Neutrophil (primary cell): Measurements from ENCODE around the gene UGT2B28.
"Not testable (repeated sequence)": the region's sequence is repeated elsewhere in the genome, so short reads cannot be mapped to it uniquely, and the experiment has no call there.

Source experiments
- H3K27ac ChIP-seq: fragments of 200-600 bp; sonication (generic); 2 replicates; pipeline ENCODE4 v1.5.1; 2016; ENCODE audit warnings: mild to moderate bottlenecking, moderate library complexity
- H3K27me3 ChIP-seq: fragments of 200-600 bp; sonication (generic); 2 replicates; pipeline ENCODE4 v1.6.0; 2016; ENCODE audit warnings: mild to moderate bottlenecking
- H3K36me3 ChIP-seq: fragments of 200-600 bp; sonication (generic); 2 replicates; pipeline ENCODE4 v1.5.1; 2017
- H3K4me1 ChIP-seq, 2 experiments: fragments of 200-600 bp in 1 of 2; sonication (generic) in 1 of 2; 1 replicate in 1 of 2; 2 replicates in 1 of 2; pipeline versions ENCODE4 v1.5.1 to v1.6.1; 2013 to 2016; ENCODE audit warnings: low read depth in 1 of 2, low read length in 1 of 2, mild to moderate bottlenecking in 1 of 2, moderate library complexity in 1 of 2; ENCODE audit not compliant: control insufficient read depth in 1 of 2, insufficient read depth in 1 of 2
- H3K4me3 ChIP-seq, 2 experiments: fragments of 200-600 bp in 1 of 2; sonication (generic) in 1 of 2; 1 replicate in 1 of 2; 2 replicates in 1 of 2; pipeline ENCODE4 v1.5.1; 2013 to 2016; ENCODE audit warnings: low read depth in 1 of 2, low read length in 1 of 2, mild to moderate bottlenecking in 1 of 2, moderate library complexity in 1 of 2
- H3K9me3 ChIP-seq: fragments of 200-600 bp; sonication (generic); 2 replicates; pipeline ENCODE4 v1.5.1; 2016

UGT2B28 gene

GRCh38 chr4:69343114-69343513 is 62.8 kb downstream of the UGT2B28 start:
- H3K27ac ChIP-seq, H3K9me3 ChIP-seq, H3K4me1 ChIP-seq, H3K27me3 ChIP-seq, H3K4me3 ChIP-seq, H3K36me3 ChIP-seq: not testable (repeated sequence)

DNA sequence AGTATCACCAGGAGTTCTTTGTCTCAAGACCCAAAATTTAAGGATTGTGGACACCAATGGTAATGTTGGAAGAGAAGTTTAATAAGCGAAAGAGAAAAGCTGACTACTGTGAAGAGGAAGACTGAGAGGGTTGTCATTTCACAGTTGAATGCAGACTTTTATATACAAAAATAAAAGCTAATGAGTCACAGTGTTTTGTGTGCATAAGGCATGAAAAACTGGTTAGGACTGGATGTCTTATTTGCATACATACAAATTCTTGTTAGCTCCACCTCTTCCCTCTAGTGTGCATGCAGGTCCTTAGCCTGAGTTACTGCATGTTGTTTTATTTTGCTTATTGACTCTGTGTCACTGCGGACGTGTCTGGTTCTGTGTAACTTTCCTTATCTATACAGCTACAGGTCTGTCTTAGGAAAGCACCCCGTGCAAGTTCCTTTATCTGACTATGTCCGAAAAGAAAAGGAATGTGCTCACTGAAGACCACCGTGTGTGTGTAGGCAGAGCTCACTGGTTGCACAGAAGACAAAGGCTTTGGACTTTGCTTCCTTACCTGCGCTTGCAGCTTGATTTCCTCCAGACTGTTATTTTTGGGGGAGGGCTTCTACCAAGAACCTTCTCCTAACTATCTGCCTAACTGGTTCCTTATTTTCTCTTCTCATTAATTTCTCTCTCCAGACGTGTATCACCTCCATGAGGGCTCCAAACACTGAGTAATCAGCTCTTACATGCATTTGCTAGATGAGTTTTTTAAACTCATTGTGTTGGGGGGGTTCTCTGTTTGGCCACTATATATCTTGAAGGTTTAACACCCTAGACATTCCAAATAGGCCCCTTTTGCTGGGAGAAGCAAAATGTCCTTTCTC is 63.5 kb downstream of the UGT2B28 start:
- not testable (repeated sequence) for H3K4me1 ChIP-seq, H3K27me3 ChIP-seq, H3K27ac ChIP-seq, H3K4me3 ChIP-seq, H3K9me3 ChIP-seq, H3K36me3 ChIP-seq
